Measurements from ENCODE around the gene PDAP1. TPM values are rescaled to one million over a fixed set of nuclear protein-coding genes. Genes with fewer than 3 reads are reported as not detected.
"Not testable (repeated sequence)": the region's sequence is repeated elsewhere in the genome, so short reads cannot be mapped to it uniquely, and the experiment has no call there.

PDAP1 gene
- polyA plus RNA-seq, 1 experiment: 62.0 TPM

GRCh38 chr7:99392659-99393354 lies 15.6 kb downstream of the PDAP1 start:
- CTCF ChIA-PET: interaction anchor here (1.2 to 2.2 kb wide), 4 partner anchors 11 to 23 kb away, joined by 3 to 7 read pairs (median 4); no protein-coding TSS in a partner anchor
- H3K36me3 ChIP-seq (ENCODE audit: control insufficient read depth, insufficient read depth, low read length): peaks cover 45% of the 10 kb centered on the region
- POLR2A ChIA-PET: no interaction called here
- H3K27me3 ChIP-seq (ENCODE audit: control insufficient read depth, insufficient read depth, low read length): no peaks in the 10 kb centered on the region
- DNase-seq (ENCODE audit: low read depth): no peak
- TF ChIP-seq CTCF (IDR thresholded peaks at IDR 0.05; ENCODE audit: insufficient read depth, low read depth, low read length): no peak
- H3K4me3 ChIP-seq (ENCODE audit: low read depth, low read length): peak overlapping the region; percentile 29

- Histone ChIP-seq H3K4me3 (ENCODE audit: low read depth, low read length) (no peak overlapping the region), H3K27me3 (ENCODE audit: control insufficient read depth, insufficient read depth, low read length) (no peaks in the 10 kb centered on the region), H3K36me3 (ENCODE audit: control insufficient read depth, insufficient read depth, low read length) (peaks cover 40% of the 10 kb centered on the region)
- CTCF ChIA-PET: interaction anchor here (2.2 kb wide), 1 partner anchor 11 kb away, joined by 7 read pairs; no protein-coding TSS in a partner anchor
- POLR2A ChIA-PET: no interaction called here
- TF ChIP-seq CTCF (IDR thresholded peaks at IDR 0.05; ENCODE audit: insufficient read depth, low read depth, low read length): no peak
- DNase-seq (ENCODE audit: low read depth): no peak
Observed at GRCh38 chr7:99392046-99392445, 16.4 kb downstream of the PDAP1 start.

- Histone ChIP-seq H3K27me3 (ENCODE audit: control insufficient read depth, insufficient read depth, low read length) (no peaks in the 10 kb centered on the region), H3K4me3 (ENCODE audit: low read depth, low read length) (no peak overlapping the region), H3K36me3 (ENCODE audit: control insufficient read depth, insufficient read depth, low read length) (peaks cover 44% of the 10 kb centered on the region)
- ChIA-PET CTCF (interaction anchor here (1.1 kb wide), 1 partner anchor 18 kb away, joined by 6 read pairs; the partner anchor contains the start of genes BUD31 and PDAP1), POLR2A (no interaction called here)
- TF ChIP-seq CTCF (IDR thresholded peaks at IDR 0.05; ENCODE audit: insufficient read depth, low read depth, low read length): no peak
- no peak for DNase-seq (ENCODE audit: low read depth)
Observed at GRCh38 chr7:99390941-99391602, 17.3 kb downstream of the PDAP1 start.

DNA sequence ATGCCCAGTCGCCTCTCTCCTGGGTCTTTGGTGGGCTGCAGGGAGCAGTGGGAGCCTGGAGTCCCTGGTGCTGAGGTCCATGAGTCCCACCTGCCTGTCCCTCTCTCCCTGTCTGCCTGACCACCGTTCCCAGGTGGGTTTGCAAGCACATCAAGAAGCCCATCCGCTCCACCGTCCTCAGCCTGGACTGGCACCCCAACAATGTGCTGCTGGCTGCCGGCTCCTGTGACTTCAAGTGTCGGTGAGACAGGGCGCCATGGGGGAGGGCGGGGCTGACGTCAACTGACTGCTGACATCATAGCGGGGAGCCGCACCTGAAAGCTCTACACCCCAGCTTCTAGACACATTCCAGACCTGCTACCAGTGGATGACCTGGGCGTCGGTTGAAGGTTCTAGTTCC lies 18.6 kb downstream of the PDAP1 start:
- H3K4me3 ChIP-seq (ENCODE audit: low read depth, low read length): no peak overlapping the region
- peaks cover 41% of the 10 kb centered on the region for H3K36me3 ChIP-seq (ENCODE audit: control insufficient read depth, insufficient read depth, low read length)
- no peaks in the 10 kb centered on the region for H3K27me3 ChIP-seq (ENCODE audit: control insufficient read depth, insufficient read depth, low read length)
- CTCF ChIA-PET: interaction anchor here (0.6 to 0.7 kb wide), 3 partner anchors 10 to 558 kb away, joined by 3 to 4 read pairs (median 3); no protein-coding TSS in a partner anchor
- DNase-seq (ENCODE audit: low read depth): no peak
- POLR2A ChIA-PET: interaction anchor here (0.7 kb wide), 1 partner anchor 49 kb away, joined by 3 read pairs; no protein-coding TSS in a partner anchor
- TF ChIP-seq CTCF (IDR thresholded peaks at IDR 0.05; ENCODE audit: insufficient read depth, low read depth, low read length): no peak

GRCh38 chr7:99387912-99388311 lies 20.5 kb downstream of the PDAP1 start:
- H3K4me3 ChIP-seq (ENCODE audit: low read depth, low read length): no peak overlapping the region
- no peak for DNase-seq (ENCODE audit: low read depth)
- ChIA-PET POLR2A (no interaction called here), CTCF (no interaction called here)
- no peaks in the 10 kb centered on the region for H3K27me3 ChIP-seq (ENCODE audit: control insufficient read depth, insufficient read depth, low read length)
- no peak for TF ChIP-seq CTCF (IDR thresholded peaks at IDR 0.05; ENCODE audit: insufficient read depth, low read depth, low read length)
- H3K36me3 ChIP-seq (ENCODE audit: control insufficient read depth, insufficient read depth, low read length): peaks cover 35% of the 10 kb centered on the region

GRCh38 chr7:99387239-99387635 lies 21.2 kb downstream of the PDAP1 start:
- H3K27me3 ChIP-seq (ENCODE audit: control insufficient read depth, insufficient read depth, low read length); H3K4me3 ChIP-seq (ENCODE audit: low read depth, low read length); POLR2A ChIA-PET; DNase-seq (ENCODE audit: low read depth): not testable (repeated sequence)
- CTCF ChIA-PET: interaction anchor here (1.0 to 1.5 kb wide), 2 partner anchors 10 to 25 kb away, joined by 3 to 4 read pairs; no protein-coding TSS in a partner anchor
- peaks cover 35% of the 10 kb centered on the region for H3K36me3 ChIP-seq (ENCODE audit: control insufficient read depth, insufficient read depth, low read length)
